Aorta (tissue), 4 donors: ENCODE measurements around the gene ARSI. TPM values are rescaled to one million over a fixed set of nuclear protein-coding genes. Genes with fewer than 3 reads are reported as not detected.

Experiments used
- polyA plus RNA-seq, 2 donors: library from polyadenylated mRNA; stranded (reverse); fragments of 200-250 nt; gene quantifications; one replicate each; pipeline ENCODE4 v1.2.3, GENCODE V29; 2013
- total RNA-seq, 2 donors: library from RNA; stranded (reverse); fragmentation: NEBNext Ultra II Directional; extraction: Animal tissue kit (Norgen Biotek cat#: 25700); gene quantifications; one replicate each; pipeline ENCODE4 v1.2.1, GENCODE V29; 2021
- donor health status: healthy with polysubstance abuse.
- donor health status: Bipolar disorder and iron deficiency.
- donor health status: DM: no; HTN: no; CAD: no.
- donor health status: DM: yes; HTN: yes; CAD: no.

The ARSI gene
- total and polyA plus RNA-seq, 4 donors, result 0.91 to 2.7 TPM; not detected in 2

Other genes with a start within 250 kb of the ARSI start
- gene CSF1R, start 216.4 kb downstream of the ARSI start, total RNA-seq, result 100 to 1,000 TPM in 1 of 2 donors, 10 to 100 TPM in 1; 35.3 to 125 TPM
- gene CSF1R, start 216.4 kb downstream of the ARSI start, polyA plus RNA-seq, result 10 to 100 TPM in 1 of 2 donors, 1 to 10 TPM in 1; 3.4 to 15.0 TPM
- gene PDGFRB, start 147.1 kb downstream of the ARSI start, total RNA-seq, result 100 to 1,000 TPM; 217 to 360 TPM
- gene PDGFRB, start 147.1 kb downstream of the ARSI start, polyA plus RNA-seq, result 100 to 1,000 TPM in 1 of 2 donors, 10 to 100 TPM in 1; 44.0 to 353 TPM
- not detected for gene CDX1, start 136.1 kb downstream of the ARSI start, total RNA-seq
- 10 to 100 TPM in 1 of 2 donors, under 1 TPM in 1; 0.69 to 30.2 TPM for gene CDX1, start 136.1 kb downstream of the ARSI start, polyA plus RNA-seq
- gene SLC6A7, start 112.8 kb downstream of the ARSI start, total RNA-seq, result not detected
- under 1 TPM; 0.25 to 0.41 TPM for gene SLC6A7, start 112.8 kb downstream of the ARSI start, polyA plus RNA-seq
- gene CAMK2A, start 13.1 kb downstream of the ARSI start, total RNA-seq, result under 1 TPM; 0.15 to 0.36 TPM
- under 1 TPM in 1 of 2 donors, not detected in 1; 0.13 TPM for gene CAMK2A, start 13.1 kb downstream of the ARSI start, polyA plus RNA-seq
- 10 to 100 TPM; 26.2 to 27.8 TPM for gene TCOF1, start 54.8 kb upstream of the ARSI start, total RNA-seq
- 10 to 100 TPM in 1 of 2 donors, 1 to 10 TPM in 1; 8.0 to 31.9 TPM for gene TCOF1, start 54.8 kb upstream of the ARSI start, polyA plus RNA-seq
- 1,000 to 10,000 TPM in 1 of 2 donors, 100 to 1,000 TPM in 1; 677 to 1,639 TPM for gene CD74, start 110.0 kb upstream of the ARSI start, total RNA-seq
- gene CD74, start 110.0 kb upstream of the ARSI start, polyA plus RNA-seq, result 100 to 1,000 TPM; 114 to 361 TPM
- gene RPS14, start 146.8 kb upstream of the ARSI start, total RNA-seq, result 1,000 to 10,000 TPM; 1,419 to 1,480 TPM
- gene RPS14, start 146.8 kb upstream of the ARSI start, polyA plus RNA-seq, result 1,000 to 10,000 TPM; 3,586 to 6,043 TPM
- gene NDST1, start 205.2 kb upstream of the ARSI start, total RNA-seq, result 100 to 1,000 TPM in 1 of 2 donors, 10 to 100 TPM in 1; 74.0 to 116 TPM
- 10 to 100 TPM; 10.4 to 12.1 TPM for gene NDST1, start 205.2 kb upstream of the ARSI start, polyA plus RNA-seq